ENCODE results near the gene LSS. TPM values are rescaled to one million over a fixed set of nuclear protein-coding genes. Genes with fewer than 3 reads are reported as not detected.

LSS gene
- total and polyA plus RNA-seq, 10 of the 15 experiments (the other 5 are each of a cell fraction or from before 2014, with no cell fraction given) = 2.9 to 82.4 (median 27.5) TPM

- no peaks in the 10 kb centered on the region for H3K27me3 ChIP-seq (replicated peaks in 1 of 2; ENCODE audit: control insufficient read depth in 2 of 2, insufficient read depth in 2 of 2, low read length in 1 of 2)
- in situ Hi-C loops (cut with MboI) (no loop called here), intact Hi-C loops (cut with micrococcal nuclease; ENCODE audit: unreplicated experiment) (no loop called here)
- FAIRE-seq (no peak), ATAC-seq (no peak), DNase-seq (ENCODE audit: low read depth, low spot score) (no peak)
- peaks cover 11 to 23% of the 10 kb centered on the region in 2 experiments for H3K36me3 ChIP-seq (ENCODE audit: control insufficient read depth in 2 of 2, insufficient read depth in 2 of 2, low read length in 1 of 2)
- POLR2A ChIA-PET = no interaction called here
- SMC1A ChIA-PET (ENCODE audit: uncharacterized antibody, unreplicated experiment) = no interaction called here
- H3K27ac ChIP-seq (ENCODE audit: control insufficient read depth, insufficient read depth) = no peak overlapping the region
- no peak overlapping the region for H2AFZ ChIP-seq (ENCODE audit: control insufficient read depth, low read depth, low read length)
- TF ChIP-seq CBFB (IDR thresholded peaks at IDR 0.05; ENCODE audit: low read depth) (no peak), ZBTB40 (IDR thresholded peaks at IDR 0.05; ENCODE audit: borderline replicate concordance) (no peak), RUNX3 (IDR thresholded peaks at IDR 0.05; ENCODE audit: low read length) (no peak), EZH2 (IDR thresholded peaks at IDR 0.05; ENCODE audit: borderline replicate concordance, control insufficient read depth, low read depth, low read length) (no peak), POLR2AphosphoS5 (IDR thresholded peaks at IDR 0.05; ENCODE audit: low read length) (no peak), USF1 (IDR thresholded peaks at IDR 0.05; ENCODE audit: borderline replicate concordance, extremely low read length, insufficient read depth, low read depth, low read length) (no peak), ZNF592 (IDR thresholded peaks at IDR 0.05) (no peak), ZNF24 (IDR thresholded peaks at IDR 0.05) (no peak)
- no peak overlapping the region for H3K9ac ChIP-seq (ENCODE audit: control insufficient read depth, insufficient read depth, low read length)
- CTCF ChIA-PET = no interaction called here
- H3K4me3 ChIP-seq = no peak overlapping the region
- BruUV-seq (replicated peaks) = no TSS peak
- no peak overlapping the region for H3K4me2 ChIP-seq (ENCODE audit: control insufficient read depth, insufficient read depth)
- H3K9me3 ChIP-seq (replicated peaks; ENCODE audit: control insufficient read depth, insufficient read depth, low read length) = no peaks in the 10 kb centered on the region
- RAD21 ChIA-PET (ENCODE audit: unreplicated experiment) = no interaction called here
- H3K79me2 ChIP-seq (ENCODE audit: control insufficient read depth, insufficient read depth, low read length) = no peaks in the 10 kb centered on the region
- H3K4me1 ChIP-seq (ENCODE audit: control insufficient read depth, insufficient read depth, low read length) = no peaks in the 10 kb centered on the region
- no peaks in the 10 kb centered on the region for H4K20me1 ChIP-seq (ENCODE audit: control insufficient read depth, insufficient read depth)
- WGBS (ENCODE audit: insufficient coverage, insufficient replicate concordance, low lambda C conversion rate, missing lambda C conversion rate) = 89% methylated on average over 20 of the region's 20 CpGs
Observed at GRCh38 chr21:46196733-46197132, 31.8 kb downstream of the LSS start.

Data from GM12878 (cell line).